ENCODE measurements around the gene BICC1.

DNA sequence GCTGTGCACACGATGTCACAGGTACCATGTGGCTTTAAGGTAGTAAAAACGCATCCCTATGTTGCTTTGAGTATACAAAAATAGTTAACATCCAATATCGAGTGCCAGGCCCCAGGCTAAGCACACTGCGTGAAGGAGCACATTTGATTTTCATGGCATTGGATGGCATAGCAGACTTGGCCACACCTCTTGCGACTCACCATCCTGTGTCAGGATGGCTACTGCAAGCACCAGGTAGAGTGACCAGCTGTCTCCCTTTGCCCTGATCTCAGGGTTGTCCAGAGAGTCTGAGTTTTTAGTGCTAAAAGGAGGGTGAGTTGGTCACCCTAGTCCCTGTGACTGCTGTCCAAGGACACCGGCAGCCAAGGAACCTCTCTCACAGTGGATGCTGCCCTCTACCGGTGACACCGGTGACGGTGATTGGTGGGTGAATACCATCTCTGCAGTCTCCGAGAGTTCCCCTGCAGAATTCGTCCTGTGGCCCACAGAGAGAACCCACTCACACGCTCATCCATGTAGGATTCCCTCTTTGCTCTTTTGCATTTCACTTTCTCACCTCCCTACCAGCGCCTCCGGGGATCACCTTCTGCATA lies 76.1 kb downstream of the BICC1 start:
- TF ChIP-seq, protein P1, sequence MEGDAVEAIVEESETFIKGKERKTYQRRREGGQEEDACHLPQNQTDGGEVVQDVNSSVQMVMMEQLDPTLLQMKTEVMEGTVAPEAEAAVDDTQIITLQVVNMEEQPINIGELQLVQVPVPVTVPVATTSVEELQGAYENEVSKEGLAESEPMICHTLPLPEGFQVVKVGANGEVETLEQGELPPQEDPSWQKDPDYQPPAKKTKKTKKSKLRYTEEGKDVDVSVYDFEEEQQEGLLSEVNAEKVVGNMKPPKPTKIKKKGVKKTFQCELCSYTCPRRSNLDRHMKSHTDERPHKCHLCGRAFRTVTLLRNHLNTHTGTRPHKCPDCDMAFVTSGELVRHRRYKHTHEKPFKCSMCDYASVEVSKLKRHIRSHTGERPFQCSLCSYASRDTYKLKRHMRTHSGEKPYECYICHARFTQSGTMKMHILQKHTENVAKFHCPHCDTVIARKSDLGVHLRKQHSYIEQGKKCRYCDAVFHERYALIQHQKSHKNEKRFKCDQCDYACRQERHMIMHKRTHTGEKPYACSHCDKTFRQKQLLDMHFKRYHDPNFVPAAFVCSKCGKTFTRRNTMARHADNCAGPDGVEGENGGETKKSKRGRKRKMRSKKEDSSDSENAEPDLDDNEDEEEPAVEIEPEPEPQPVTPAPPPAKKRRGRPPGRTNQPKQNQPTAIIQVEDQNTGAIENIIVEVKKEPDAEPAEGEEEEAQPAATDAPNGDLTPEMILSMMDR (conservative IDR thresholded peaks at IDR 0.05): peak; percentile 49
- TF ChIP-seq ZFX (IDR thresholded peaks at IDR 0.05): no peak
